ENCODE measurements around the gene MPRIP.

The MPRIP gene

DNA sequence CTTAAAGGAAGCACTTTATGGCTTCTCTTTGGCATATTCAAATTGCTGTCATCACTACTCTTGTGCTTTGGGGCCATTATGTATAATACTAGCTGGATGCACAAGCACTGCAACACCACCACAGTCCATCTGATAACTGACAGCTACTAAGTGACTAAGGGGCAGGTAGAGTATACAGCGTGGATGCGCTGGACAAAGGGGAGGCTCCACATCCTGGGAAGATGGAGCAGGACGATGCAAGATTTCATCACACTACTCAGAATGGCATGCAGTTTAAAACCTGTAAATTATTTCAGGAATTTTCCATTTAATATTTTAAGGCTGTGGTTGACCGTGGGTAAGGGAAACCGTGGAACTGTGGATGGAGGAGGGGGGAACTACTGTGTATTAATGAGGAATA lies 25.0 kb downstream of the MPRIP start:
- DNase-seq (no peak), ATAC-seq (no peak)

DNA sequence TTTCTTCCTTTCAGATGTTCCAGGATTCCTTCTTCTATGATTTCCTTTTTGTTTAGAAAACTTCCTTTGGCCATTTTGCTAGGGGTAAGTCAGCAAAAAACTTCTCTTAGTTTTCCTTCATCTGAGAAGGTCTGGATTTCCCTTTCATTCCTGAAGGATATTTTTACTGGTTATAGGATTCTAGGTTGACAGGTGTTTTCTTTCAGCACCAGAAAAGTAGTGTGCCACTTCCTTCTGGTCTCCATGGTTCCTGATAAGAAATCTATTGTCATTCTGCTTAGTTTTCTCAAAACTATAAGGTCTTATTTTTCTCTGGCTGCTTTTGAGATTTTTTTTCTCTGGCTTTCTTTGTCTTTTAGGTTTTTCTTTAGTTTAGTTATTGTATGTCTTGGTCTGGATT lies 27.6 kb downstream of the MPRIP start:
- ATAC-seq = no peak

DNA sequence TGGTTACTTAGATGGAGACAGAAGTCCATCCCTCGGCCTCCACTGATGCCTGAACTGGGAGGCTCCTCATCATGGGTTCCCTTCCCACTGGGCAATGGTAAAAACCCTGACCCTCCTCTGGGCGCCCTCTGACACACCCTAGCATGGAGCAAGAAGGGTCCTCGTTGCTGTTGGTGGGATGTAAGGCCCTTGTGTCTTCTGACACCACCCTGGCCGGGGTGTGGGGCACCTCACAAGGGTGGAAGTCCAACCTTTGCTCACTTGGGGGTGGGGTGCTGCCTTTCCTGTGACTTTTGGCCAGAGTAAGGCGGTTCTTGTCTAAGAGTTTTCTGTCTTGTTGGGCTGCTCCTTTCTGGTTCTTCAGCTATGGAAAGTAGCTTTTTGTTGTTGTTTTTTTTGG lies 28.7 kb downstream of the MPRIP start:
- DNase-seq (no peak), ATAC-seq (no peak)

More for the DNA sequence above, 27.6 kb downstream of the MPRIP start:
- no peak for DNase-seq

DNA sequence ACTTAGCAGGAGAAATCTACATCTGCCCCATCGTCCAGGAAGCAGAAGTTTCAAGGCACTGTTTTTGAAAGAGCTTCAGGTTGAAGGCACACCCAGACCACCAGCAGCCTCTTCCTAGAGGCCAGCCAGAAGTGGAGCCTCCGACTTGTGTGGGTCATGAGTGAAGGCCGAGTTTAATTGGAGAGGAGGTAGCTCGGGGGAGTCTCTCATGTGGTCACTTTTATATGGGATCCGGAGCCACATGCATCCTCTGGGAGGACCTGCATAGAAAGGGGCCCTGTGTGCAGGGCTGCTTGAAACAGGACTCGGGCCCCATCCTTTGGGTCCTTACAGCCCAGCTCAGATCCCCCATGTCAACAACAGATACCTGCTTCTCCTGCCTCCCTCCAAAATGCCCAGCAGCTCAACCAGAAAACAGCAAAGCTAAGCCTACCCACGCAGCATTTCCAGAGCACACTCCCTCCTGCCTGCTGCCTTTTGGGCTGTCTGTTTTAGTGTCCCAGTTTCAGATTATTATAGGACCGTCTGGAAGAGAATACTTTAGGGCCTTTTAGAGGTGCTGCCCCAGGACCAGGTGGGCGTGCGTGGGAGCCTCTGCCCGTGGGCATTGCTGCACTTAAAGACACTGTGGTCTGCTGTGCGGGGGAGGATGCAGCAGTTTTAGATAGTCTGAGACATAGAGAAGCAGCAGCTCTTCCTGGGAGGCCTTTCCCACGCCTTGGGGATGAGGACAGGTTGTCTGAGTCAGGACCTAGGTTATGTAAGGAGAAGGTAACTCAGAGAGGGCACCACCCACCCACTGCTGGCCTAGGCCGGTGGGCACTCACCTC lies 29.5 kb downstream of the MPRIP start:
- DNase-seq (no peak), ATAC-seq (no peak)

DNA sequence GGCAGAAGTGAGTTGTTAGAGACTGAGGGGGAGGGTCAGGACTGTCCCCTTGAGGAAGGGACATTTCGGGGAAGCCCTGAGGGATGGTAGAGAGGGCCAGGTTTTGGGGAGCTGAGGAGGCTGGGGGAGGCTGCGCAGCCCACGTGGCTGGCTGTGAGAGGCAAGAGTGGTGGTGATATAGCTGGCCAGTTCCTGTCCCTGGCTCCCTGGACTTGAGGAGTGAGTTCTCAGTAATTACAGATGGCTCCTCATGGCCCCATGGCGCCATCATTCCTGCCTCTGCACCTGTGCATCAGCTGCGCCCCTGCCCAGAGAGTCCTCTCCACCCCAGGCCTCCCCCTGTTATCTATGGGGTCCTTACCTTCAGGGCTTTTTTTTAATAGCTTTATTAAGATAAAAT lies 30.3 kb downstream of the MPRIP start:
- DNase-seq (no peak), ATAC-seq (no peak)

DNA sequence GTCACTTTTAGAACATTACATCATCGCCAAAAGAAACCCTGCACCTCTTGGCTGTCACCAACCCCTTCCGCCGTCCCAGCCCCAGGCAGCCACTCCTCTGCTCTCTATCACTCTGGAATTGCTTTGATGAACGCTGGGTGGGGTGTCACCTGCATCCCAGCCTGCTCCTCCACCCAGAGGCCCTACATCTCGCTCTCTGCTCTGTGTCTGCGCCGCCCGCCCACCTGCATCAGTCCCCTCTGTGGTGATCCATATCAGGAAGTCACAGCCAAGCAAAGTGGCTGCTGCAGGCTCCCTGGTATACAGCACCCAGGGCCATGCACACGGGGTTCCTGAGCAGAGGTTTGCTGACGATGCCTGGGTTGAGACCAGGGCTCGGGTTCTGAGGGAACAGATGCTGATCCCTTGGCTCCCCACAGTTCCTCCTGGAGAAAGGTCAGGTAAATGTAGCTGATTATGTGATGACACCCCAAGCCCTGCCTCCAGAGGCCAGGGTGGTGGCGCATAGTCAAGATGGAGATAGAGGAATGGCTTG lies 30.8 kb downstream of the MPRIP start:
- DNase-seq (no peak), ATAC-seq (no peak)

DNA sequence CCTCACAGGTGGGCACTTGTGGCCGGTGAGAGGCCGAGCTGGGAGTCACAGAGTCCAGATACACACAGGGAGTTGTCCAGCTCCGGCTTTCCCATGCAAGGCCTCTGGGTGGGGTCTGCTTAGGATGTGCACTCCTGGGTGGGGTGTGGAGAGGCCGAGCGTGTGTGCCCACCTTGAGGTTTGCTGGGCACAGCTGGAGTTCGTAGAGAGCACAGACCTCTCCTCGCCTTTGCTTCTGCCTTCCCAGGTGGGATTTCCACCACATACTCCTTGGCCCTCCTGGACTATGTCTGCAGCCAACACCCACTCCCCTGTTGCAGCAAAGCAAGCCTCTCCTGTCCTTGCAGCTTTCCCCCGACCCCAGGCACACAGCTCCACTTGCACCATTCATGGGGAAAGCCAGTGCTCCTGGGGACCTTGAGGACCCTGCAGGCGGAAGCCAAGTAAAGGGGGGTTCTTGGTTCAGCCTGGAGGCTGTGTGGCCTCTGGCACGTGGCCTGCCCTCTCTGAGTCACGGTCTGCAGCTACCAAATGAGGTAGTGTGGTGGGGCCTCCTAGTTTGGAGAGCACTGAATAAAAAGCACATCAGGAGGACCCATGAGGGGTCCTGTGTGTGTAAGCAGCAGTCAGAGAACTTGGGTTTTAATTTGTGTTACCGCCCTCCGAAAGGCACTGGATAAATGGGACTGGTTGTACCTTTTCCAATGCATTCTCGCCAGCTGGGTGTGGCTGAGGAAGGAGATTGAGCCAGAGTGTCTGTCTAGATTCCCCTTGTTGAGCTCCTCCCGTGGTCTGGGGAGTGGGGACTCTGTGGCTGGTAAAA lies 31.5 kb downstream of the MPRIP start:
- DNase-seq (no peak), ATAC-seq (peak; percentile 48)

DNA sequence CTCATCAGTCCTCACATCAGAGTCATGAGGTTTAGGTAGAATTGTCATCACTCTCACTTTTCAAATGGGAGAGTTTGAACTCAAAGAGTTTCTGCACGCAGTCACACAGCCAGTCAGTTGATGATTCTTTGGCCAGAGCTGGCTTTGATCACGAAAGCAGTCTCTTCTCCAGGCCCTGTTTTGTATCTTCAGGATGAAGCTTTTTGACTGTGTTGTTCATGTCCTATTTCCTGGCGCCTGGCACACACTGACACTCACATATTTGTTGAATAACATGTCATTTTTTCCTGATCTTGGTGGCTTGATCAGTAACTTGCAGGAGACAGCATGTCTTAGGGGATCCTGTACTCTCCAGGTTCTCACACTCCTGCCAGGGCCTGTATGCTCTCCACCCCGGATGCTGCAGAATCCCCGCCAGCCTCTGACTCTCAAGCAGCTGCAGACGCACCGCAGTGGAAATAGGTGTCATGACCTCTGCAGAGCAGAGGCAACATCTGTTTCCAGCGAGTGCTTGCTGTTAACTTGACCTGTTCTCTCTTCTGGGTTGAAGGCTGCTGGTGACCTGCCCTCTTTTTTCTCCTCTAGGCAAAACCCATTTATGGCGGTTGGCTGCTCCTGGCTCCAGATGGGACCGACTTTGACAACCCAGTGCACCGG lies 33.0 kb downstream of the MPRIP start:
- DNase-seq (no peak), ATAC-seq (no peak)

DNA sequence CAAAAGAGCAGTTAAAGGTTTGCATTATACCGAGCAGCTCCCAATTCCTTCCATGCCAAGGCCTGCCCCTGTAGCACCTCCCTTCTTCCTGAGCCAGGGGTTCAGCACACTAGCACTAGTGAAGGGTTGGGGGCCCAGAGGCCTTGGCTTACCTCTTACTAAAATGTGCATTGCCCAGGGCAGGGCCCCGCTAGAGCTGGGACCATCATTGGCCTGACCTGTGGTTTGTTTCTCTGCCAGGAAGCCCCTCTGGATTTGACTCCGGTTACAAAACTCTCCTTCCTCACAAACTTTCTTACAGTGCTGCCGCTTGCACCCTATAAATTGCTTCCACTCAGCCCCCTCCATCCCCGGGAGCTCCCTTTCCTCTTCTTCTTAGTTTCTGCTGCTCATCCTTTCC lies 33.8 kb downstream of the MPRIP start:
- DNase-seq (no peak), ATAC-seq (no peak)

DNA sequence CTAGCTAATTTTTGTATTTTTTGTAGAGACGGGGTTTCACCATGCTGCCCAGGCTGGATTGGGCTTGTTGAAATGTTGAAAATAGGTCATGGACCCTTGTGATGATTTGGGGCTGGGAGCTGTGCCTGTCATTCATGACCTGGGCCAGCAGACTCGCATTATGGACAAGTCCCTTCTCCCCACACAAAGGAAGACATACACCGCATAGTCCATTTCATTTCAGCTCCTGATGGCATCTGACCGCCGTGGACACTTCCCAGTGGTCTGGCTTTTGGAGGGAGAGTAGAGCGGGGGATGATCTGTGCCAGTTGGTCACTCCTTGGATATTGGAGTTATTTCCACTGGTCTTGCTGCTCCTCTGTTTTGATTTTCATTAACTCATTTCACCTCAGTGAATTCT lies 34.8 kb downstream of the MPRIP start:
- DNase-seq (no peak), ATAC-seq (no peak)

DNA sequence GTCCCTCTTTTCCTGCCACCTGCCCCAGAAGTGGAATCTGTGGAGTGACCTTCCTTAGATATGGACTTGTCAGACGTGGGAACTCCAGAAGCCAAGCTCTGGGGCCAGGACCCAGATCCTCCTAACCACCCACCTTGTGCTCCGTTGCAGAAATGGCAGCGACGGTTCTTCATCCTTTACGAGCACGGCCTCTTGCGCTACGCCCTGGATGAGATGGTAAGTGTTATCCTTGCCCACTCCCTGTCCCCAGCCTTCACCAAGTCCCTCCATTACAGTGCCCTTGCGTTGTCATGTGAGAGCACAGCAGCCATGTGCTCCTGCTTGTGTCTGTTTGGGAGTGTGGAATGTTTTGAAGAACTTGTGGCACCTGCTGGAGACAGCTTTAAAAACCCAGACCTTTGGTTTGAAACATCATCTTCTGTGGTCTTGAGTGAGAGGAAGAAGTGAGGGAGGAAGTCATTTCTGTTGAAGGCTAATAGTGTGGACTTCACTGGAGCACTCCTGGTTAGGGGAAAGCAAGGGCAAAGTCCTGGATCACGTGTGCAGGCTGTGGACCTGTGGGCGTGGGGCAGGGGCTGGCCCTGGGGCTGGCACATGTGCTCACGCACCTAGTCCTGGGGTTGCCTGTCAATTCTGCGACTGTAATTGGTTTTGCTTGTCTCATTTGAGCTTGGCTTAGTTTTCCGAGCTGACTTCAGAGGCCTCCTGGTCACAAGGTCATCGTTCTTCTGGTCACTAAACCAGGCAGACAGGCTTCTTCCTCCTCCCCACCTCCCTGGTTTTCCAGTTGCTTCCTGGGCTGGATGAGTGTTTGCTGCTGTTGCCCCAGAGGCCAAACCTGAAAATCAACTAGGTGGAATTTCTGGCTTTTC lies 35.8 kb downstream of the MPRIP start:
- no peak for ATAC-seq
- no peak for DNase-seq

DNA sequence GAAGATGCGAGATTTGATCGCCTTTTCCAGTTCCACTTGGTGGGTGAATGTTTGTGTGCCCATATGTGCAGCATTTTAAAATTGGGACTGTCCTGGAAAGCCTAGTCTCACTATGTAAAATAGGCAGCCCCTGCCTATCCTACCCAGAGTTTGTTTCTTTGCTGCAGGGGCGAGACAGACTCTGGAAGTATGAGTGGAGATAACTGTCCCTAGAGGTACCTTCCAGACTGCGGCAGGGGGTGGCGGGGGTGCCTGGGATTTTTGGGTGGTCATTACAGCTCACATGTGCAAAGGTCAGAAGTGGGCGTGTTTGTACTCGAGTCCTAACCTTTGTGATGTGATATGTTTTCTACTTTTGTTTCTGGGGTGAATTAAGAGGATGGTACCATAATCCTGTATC lies 36.6 kb downstream of the MPRIP start:
- ATAC-seq (no peak), DNase-seq (no peak)

DNA sequence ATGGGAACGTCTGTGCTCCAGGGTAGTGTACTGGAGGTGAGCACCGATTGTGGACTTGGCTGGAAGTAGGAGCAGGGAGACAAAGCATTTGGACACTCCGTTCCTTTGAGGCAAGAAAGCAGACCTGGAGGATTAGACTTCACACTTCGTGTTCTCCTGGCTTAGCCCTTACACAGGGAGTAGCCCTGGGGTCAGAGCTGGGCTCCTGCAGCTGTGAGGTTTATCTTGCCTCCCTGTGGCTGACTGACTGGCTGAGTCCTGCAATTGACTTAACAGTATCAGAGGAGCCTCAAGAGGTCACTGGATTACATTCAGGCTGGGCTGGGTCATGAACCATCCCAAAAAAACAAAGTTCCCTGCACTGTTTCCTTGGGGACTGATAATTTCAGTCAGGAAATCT lies 37.1 kb downstream of the MPRIP start:
- ATAC-seq (no peak), DNase-seq (no peak)

DNA sequence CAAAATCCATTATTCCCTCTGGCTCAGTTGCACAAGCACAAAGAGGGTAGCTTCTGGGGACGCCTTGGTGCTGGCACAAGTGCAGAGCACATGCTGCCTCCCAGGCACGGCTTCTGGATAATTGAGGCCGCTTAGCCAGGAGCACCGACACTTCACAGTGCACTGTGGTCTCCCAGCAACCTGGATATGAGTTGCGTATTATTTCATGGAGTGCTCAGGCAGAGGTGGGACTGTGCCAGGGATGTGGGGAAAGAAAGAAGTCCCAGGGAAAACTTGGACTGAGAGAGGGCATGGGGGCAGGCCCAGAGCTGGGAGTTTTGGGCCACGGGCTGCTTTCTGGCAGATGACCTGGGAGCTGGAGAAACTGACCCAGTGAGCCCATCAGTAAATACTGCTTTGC lies 37.5 kb downstream of the MPRIP start:
- DNase-seq = no peak

DNA sequence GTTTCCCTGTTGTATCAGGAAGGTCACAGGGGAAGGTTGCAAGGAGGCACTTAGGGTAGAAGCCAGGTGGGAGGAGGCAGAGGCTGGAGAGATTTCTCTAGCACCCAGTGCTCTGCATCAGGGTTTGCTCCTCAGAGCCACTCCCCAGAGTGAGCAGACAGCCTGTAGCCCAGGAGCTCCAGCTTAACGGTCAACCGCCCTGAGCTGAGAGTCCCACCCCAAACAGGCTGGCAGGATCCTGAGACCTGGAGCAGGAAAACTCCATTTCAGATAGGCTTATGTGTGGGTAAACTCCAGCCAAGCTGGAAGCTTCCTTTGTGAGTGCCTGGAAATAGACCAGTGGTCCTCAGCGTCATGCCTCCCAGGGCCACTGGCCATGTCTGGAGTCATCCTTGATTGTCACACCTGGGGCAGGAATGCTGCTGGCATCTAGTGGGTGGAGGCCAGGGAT lies 37.9 kb downstream of the MPRIP start:
- DNase-seq = no peak
- ATAC-seq = no peak

More for the DNA sequence above, 37.5 kb downstream of the MPRIP start:
- no peak for ATAC-seq

DNA sequence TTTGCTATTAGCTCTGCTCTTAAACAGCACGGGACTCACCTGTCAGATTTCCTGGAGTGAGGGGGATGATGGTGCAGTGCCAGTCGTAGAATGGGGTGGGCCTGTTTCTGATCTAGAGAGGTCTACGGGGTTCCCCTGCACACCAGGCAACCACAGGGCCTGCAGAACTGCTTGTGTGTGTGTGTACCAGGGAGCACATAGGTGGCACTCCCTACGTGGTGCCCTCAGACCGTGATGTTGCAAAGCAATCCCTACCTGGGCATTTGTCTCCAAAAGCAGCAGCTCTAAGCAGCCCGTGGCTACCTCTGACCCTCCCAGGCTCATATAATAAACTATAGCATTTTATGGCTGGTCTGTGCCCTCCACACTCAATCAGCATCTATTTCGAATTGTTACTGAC lies 38.5 kb downstream of the MPRIP start:
- ATAC-seq (no peak), DNase-seq (no peak)

DNA sequence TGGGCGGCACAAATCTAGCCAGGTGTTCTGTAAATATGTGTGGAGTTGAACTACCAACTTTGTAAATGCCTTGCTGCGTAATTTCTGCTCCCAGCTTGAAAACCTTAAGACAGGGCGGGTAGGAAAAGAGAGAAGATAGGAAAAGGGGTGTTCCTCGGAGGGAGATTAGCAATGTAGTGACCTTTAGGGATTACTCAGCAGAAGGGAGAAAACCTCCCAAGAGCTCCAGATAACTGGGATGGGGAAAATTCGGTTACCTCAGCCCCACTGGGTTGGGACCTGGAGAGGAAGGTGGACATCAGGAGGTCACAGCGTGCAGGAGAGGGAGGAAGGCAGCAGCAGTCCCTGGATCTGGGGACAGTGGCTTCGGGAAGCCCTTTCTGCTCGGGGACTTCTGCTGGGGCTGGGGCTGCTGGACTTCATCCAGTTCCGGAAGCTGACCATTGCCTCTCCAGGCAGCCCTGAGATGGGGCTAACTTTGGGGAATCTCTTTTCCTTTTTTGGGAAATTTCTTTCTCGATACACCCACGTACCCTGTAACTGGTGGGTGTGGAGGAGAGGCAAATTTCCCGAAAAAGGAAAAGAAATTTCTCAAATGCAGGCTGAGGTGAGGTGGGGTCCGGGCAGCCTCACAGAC lies 39.2 kb downstream of the MPRIP start:
- no peak for ATAC-seq
- no peak for DNase-seq

DNA sequence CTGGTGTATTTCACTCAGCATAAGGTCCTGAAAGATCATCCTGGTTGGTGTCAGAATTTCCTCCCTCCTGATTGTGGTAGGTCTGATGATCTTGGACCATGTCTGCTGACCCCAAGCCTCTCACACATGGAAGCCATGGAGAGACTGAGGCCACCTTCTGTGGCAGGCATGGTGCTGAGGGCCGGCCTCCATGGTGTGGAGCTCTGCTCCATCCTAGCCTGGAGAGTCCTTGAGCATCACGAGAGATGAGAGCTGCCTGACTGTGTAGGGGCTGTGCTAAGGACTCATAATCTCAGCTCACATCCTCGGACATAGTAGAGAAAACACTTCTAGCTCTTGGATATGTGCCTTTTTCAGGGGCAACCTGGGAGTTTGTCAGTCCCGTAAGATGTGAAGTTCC lies 40.6 kb downstream of the MPRIP start:
- no peak for DNase-seq
- no peak for ATAC-seq

DNA sequence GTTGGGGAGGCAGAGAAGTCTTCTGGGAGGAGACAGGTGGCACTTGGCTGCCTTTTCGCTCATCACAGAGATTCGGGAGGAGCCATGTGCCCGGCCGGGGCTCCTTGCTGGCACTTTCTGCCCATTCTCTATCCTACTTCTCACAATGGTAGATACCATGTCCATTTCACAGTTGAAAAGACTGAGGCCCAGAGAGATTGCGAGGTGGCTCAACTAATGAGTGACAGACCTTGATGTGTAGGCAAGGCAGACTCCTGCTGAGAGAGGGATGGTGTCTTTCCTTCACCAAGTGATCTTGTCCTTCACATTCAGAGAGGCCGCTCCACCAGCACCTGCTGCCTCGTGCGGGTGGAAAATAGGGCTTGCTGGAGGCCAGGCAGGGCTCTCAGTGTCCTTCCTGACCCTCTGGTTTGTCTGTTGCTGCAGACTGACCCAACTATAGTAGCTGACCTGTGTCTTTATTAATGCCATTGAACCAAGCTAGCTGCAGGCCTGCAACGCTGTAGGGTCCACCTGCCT lies 42.1 kb downstream of the MPRIP start:
- DNase-seq (no peak), ATAC-seq (no peak)

DNA sequence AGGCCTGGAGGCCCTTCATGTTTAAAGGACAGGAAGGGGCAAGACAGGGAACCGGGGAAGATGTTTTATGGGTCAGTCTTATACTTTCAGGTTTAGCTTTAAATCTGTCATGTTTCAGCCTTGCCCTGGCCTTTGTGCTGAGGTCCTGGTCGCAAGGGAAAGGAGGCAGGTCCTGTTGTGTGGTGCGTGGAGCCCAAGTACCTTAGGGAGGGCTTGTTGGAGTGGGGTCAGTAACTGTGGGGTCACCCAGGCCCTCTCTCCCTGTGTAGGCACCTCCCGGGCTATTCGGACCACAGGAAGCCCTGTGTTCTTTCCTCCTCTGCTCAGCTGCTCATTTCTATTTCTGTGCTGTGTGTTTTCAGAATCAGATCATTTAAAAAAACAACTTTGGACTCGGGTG lies 42.7 kb downstream of the MPRIP start:
- DNase-seq (no peak), ATAC-seq (no peak)

DNA sequence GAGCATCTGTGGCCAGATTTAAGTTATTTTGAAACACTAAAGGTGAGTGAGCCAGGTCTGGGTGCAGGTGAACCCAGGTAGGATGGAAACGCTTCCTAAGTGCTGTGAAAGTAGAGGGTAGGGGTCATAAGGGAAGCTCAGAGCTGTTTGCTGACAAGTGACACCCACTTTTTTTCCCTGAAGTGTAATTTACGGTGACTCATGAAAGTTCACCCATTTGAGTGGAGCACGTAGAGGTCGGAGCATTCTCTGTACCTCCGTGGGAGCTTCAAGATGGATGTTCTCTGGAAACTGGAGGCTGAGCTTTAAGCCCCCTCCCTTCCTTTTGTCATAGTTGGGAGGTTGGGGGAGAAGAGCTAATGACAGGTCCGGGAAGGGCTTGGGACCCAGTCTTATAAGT lies 44.3 kb downstream of the MPRIP start:
- DNase-seq (no peak), ATAC-seq (no peak)
